ENCODE results near the gene PADI6.

DNA sequence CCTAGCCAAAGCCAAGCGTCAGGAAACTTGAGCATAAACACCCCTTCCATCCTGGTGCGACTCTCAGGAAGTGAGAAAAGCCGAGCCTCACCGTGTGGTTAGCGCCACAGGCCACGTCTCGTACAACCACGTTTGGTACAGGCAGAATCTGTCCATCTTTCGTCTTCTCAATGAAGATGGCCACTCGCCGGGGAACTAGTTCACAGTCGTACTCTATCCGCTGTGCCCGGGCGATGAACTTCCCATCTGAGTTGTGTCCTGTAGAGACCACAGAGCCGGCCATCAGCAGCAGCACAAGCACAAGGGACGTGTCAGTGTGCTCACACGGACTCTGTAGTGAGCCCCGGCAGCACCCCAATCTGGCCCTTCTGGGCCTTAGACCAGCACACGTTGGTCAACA, 44.4 kb downstream of the PADI6 start:
- TF ChIP-seq, protein P1, sequence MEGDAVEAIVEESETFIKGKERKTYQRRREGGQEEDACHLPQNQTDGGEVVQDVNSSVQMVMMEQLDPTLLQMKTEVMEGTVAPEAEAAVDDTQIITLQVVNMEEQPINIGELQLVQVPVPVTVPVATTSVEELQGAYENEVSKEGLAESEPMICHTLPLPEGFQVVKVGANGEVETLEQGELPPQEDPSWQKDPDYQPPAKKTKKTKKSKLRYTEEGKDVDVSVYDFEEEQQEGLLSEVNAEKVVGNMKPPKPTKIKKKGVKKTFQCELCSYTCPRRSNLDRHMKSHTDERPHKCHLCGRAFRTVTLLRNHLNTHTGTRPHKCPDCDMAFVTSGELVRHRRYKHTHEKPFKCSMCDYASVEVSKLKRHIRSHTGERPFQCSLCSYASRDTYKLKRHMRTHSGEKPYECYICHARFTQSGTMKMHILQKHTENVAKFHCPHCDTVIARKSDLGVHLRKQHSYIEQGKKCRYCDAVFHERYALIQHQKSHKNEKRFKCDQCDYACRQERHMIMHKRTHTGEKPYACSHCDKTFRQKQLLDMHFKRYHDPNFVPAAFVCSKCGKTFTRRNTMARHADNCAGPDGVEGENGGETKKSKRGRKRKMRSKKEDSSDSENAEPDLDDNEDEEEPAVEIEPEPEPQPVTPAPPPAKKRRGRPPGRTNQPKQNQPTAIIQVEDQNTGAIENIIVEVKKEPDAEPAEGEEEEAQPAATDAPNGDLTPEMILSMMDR (IDR thresholded peaks at IDR 0.05) = no peak
- no peak for TF ChIP-seq POLR2A (IDR thresholded peaks at IDR 0.05)
